ENCODE data around the gene NSD2.
A peak's percentile ranks its signal among the peaks of the same experiment; 100 is the strongest.
"Not testable (repeated sequence)": the region's sequence is repeated elsewhere in the genome, so short reads cannot be mapped to it uniquely, and the experiment has no call there.

Gene NSD2

DNA sequence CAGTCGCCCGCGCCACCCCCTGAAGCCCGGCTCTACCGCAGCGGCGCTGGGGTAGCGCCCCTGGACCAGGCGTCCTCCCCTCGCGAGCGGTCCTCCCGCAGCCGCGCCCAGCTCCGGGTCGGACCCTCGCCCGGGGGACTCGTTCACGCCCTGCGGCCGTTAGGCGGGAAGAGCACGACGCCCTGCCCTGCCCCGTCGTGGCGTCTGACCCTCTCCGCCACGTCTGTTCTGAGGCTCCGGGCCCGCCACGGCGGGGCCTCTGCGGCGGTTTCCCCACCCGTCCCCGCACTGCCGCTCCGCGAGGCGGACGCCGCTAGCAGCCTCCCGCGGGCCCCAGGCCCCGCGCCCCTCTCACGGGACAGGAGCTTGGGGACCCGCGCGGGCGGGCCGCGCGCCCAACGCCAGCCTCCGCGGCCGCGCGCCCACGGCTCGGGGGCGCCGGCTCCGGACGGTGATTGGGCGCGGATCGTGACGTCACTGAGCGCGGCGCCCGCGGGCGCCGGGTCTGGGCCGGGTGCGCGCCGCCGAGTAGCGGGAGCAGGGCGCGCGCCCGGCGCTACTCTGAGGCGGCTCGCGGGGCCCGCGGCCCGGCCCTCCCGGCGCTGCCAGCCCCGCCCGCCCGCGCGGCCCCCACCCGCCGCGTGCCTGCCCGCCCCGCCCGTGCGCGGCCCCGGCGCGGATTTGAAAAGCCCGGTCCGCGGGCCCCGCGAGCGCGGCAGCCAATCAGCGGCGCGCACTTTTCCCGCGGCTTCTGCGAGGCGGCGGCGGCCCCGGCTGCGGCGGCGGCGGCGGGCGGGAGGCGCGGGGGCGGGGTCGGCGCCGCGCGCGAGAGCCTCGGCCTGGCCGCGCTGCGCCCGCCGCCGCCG, at the start of gene NSD2:
NSD2 (plus strand) TSS at position 816 of the 866 bp plus-strand sequence. CDS start 29,262 bp downstream, outside the sequence.
- peak in 56 of 58 donors; percentile 26 to 95 (median 79) for DNase-seq

- DNase-seq: no peak
These were observed 49.3 kb upstream of the NSD2 start for GRCh38 chr4:1821679-1822567.

DNA sequence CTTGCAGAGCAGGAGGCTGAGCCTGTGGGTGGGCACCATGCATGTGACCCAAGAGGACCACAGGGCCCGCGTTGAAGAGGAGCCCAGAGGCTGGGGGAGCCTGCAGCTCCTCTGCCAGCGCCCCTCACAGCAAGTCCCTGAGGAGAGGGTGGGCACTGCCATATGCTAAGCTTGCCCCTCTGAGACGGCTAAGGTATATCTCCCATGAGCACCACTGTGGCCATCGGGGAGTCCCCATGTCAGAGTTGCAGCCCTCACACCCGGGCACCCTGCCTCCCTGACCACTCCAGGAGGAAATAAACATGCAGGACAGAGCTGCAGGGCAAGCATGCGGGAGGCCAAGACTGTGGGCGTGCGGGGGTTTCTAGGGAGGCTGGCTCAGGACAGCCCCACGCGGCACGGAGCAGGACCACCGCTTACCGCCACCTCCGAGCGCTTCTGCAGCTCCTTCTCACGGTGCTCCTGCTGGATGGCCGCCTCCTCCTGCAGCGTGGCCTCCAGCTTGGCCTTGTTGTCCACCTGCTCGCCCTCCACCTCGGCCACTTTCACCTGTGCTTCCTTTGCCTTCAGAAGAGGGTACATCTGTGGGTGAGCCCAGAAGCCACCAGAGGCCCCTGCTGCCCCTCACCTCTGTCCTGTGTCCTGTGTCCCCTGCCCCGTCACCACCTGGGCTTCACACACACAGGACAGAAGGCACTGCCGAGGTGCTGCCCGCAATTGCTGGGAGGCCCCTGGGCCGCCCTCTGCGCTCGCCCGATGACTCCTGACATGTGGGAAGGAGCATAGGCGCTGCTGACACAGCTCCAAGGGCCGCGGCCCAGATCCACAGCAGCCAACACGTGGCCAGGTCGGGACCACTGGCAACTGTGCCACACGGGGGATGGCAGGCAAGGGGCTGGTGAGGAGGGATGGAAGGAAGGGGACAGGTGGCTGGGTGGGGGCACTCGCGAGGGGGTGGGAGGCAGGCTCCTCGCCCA, 48.3 kb upstream of the NSD2 start:
- DNase-seq: no peak

- no peak for DNase-seq
These were observed 47.7 kb upstream of the NSD2 start for GRCh38 chr4:1823545-1823932.

GRCh38 chr4:1824746-1825145, 46.4 kb upstream of the NSD2 start:
- no peak for DNase-seq

DNA sequence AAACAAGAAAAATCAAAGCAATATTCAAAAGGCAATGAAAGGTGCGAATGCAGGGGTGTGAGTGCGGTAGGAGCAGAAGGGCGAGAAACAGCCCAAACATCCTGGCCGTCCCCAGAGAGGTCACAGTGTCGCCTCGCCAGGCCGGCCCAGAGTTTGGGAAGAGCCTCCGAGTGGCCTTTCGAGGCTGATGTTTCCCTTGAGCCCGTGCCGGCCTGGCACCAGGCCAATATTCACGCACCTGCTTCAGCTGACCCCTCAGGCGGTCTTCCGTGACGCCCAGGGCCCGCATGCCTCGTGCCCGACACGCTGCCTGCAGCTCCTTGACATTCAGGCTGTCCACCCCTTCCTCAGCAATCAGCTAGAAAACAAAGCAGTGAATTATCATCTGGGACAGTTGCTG, 45.9 kb upstream of the NSD2 start:
- DNase-seq: no peak

GRCh38 chr4:1826531-1827350, 44.5 kb upstream of the NSD2 start:
- peak in 8 of 58 donors; percentile 16 to 46 (median 34) for DNase-seq

DNA sequence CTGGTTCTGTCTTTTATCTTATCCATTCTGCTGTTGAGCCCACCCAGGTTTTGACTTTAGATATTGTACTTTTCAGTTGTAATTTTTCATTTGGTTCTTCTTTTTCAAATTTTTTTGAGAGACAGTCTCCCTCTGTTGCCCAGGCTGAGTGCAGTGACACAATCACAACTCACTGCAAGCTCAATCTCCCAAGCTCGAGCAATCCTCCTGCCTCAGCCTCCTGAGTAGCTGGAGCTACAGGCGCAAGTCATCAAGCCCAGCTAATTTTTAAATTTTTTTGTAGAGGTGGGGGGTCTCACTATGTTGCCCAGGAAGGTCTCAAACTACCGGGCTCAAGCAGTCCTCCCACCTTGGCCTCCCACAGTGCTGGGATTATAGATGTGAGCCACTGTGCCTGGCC, 41.0 kb upstream of the NSD2 start:
- DNase-seq: no peak

- no peak for DNase-seq
These were observed 40.5 kb upstream of the NSD2 start for GRCh38 chr4:1830642-1831228.

DNA sequence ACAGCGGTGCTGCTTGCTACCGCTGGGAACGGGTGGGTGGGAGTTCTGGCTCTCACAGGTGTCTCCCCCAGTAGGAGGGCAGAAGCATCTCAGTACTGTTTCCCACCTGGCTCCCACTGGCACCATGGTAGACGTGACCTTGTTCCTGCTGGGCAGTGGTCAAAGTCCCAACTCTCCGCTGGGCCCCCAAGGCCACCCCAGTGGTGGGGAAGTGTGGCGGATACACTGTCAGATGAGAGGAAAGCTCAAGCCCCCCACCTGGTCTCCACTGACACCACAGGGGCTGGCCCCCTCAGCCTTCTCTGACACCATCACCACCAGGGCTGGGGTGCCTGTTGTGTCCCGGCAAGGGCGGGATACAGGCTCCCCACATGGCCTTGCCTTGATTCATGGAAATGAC, 39.9 kb upstream of the NSD2 start:
- no peak for DNase-seq

- DNase-seq: no peak
These were observed 38.5 kb upstream of the NSD2 start for GRCh38 chr4:1832690-1833089.

DNA sequence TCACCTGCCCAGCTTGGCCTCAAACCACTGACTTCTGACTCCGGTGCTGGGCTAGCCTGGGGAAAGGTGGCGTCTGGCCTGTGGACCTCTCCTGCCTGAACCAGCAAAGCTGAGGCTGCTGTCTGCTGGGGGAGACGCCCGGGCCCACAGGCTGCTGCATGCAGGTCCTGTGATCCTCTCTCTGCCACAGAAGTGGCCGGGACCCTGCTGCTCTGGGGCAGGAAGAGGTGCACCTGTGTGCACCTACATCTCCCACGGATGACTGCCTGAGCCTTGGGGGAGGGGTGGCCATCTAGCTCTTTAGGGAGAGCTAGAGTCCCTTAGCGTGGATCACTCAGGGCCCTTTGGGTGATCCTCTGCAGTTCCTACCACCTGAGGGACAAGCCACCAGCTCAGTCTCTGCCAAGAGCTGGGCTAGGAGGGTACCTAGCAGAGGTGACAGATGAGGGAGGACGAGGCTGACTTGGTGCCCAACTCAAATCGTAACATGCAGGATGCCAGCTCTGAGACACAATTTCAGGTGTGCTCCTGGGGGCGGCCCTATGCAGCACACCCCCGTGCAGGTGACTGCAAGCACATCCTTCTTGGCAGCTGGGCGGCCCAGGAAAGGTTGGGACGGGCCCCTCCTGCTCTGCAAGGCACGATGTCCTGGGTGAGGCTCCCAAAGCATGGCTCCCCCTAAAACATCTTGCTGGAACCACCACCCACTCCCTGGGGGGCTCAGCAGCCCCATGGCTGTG, 37.7 kb upstream of the NSD2 start:
- no peak for DNase-seq

GRCh38 chr4:1834047-1834775, 37.0 kb upstream of the NSD2 start:
- DNase-seq: peak in 9 of 58 donors; percentile 13 to 32 (median 24)

DNA sequence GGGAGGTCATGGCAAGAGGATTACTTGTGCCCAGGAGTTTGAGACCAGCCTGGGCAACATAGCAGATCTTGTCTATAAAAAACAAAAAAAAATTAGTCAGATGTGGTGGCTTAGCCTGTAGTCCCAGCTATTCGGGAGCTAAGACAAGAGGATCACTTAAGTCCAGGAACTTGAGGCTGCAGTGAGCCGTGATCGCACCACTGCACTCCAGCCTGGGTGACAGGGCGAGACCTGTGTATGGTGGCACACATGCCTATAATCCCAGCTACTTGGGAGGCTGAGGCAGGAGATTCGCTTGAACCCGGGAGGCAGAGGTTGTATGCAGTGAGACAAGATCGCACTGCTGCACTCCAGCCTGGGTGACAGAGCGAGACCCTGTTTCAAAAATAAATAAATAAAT, 35.4 kb upstream of the NSD2 start:
- DNase-seq: not testable (repeated sequence)

DNA sequence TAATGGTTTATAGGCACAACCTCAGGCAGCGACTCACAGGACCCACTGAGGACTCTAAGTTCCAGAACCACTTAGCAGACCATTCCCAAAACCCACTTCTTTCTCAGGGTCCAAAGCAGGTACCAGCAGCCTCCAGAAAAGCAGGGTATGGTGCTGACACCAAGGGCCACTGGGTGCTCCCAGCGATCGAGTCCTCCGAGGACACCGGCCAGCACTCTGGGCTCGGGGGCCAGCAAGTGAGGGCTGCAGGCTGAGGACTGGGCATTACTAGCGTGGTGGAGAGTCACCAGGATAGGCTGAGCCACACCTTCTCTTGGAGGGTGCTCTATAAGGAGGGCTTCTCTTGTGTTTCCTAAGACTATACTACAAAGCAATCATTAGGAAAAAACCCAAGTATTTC, 34.5 kb upstream of the NSD2 start:
- no peak for DNase-seq

GRCh38 chr4:1837069-1837468, 34.1 kb upstream of the NSD2 start:
- DNase-seq: peak in 1 of 58 donors; percentile 52

GRCh38 chr4:1839282-1839681, 31.9 kb upstream of the NSD2 start:
- DNase-seq: no peak

GRCh38 chr4:1841201-1841886, 29.8 kb upstream of the NSD2 start:
- DNase-seq: no peak
